Cardiac muscle cell (in vitro differentiated cells and primary cell): Measurements from ENCODE around the gene MYOF. TPM values are rescaled to one million over a fixed set of nuclear protein-coding genes. Genes with fewer than 3 reads are reported as not detected.

ENCODE experiments used
- DNase-seq, 2 donors: peaks; one replicate each; pipeline versions ENCODE4 v3.0.0 to v3.0.0-alpha.2; 2010 to 2017; ENCODE audit warnings: low read depth in 1 of 2, low spot score in 1 of 2
- H3K27ac ChIP-seq: fragments of 200-600 bp; sonication (generic); 2 replicates; pipeline ENCODE4 v1.5.1; 2016
- H3K27me3 ChIP-seq: fragments of 200-600 bp; sonication (generic); 2 replicates; pipeline ENCODE4 v1.6.0; 2016; ENCODE audit warnings: control low read depth
- H3K36me3 ChIP-seq: fragments of 200-600 bp; sonication (generic); 2 replicates; pipeline ENCODE4 v1.5.1; 2016; ENCODE audit warnings: control low read depth
- H3K4me1 ChIP-seq: fragments of 200-600 bp; sonication (generic); 2 replicates; pipeline ENCODE4 v1.8.1; 2017; ENCODE audit warnings: low read depth, mild to moderate bottlenecking, mixed run types
- H3K4me3 ChIP-seq: fragments of 200-600 bp; sonication (generic); 2 replicates; pipeline ENCODE4 v1.5.1; 2016; ENCODE audit warnings: mild to moderate bottlenecking
- H3K9me3 ChIP-seq: fragments of 200-600 bp; sonication (generic); 2 replicates; pipeline ENCODE4 v1.5.1; 2017; ENCODE audit warnings: low read depth, mild to moderate bottlenecking, control low read depth
- polyA plus RNA-seq: library from polyadenylated mRNA; unstranded; fragments of >200 nt; fragmentation: Nextera tagmentation; extraction: Ambion mirVana; gene quantifications from 2 replicates; pipeline ENCODE4 v1.2.1, GENCODE V29; 2016
- total RNA-seq: library from RNA; depleted of rRNA; stranded (reverse); fragments of >200 nt; gene quantifications from 2 replicates; pipeline ENCODE4 v1.2.3, GENCODE V29; 2016
- TF ChIP-seq, protein P1 (sequence below): IDR thresholded peaks from 2 replicates; pipeline ENCODE4 v1.5.1; 2012; ENCODE audit warnings: low read depth, mild to moderate bottlenecking, low read length

The MYOF gene
- total and polyA plus RNA-seq, 2 experiments from 2014 or later, result 13.4 to 22.4 TPM

DNA sequence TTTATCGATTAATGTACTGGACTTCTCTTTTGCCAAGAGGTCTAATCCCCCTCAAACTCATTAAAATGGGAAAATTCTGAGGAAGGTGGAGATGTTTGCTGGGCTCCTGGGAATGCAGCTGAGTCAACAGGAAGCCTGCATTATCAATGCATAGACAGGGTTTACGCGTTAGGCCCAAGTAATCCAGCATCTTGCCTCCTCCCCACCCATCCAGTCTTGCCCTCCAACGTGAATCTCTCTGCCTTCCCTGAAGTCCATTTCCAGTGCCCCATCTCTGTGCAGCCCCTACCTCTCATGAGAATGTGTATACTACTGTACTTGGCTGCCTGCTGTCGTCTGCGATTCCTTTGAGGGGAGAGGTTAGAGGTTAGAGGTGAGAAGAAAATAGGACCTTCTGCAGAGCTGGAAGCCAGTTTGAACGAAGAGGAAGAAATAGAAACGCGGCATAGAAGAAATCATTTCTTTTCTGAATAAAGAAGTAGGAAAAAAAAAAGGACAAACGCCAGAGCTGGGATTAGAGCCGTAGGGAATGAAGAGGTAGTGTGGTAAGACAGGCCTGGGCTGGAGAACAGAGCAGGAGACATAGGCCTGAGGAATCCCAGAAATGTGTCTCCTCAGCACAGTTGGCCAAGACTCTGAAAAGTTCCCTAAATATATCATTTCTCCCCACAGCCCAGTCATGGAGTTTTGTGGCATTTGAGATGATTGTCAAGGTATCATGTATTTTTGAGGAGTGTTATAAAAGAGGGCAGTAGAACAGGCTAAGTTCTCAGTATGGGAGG lies 75.6 kb downstream of the MYOF start:
- H3K27me3 ChIP-seq, result no peaks in the 10 kb centered on the region
- no peaks in the 10 kb centered on the region for H3K9me3 ChIP-seq
- peak overlapping the region; percentile 43 for H3K27ac ChIP-seq
- no peaks in the 10 kb centered on the region for H3K36me3 ChIP-seq
- peaks cover 16% of the 10 kb centered on the region for H3K4me1 ChIP-seq
- TF ChIP-seq, protein P1, sequence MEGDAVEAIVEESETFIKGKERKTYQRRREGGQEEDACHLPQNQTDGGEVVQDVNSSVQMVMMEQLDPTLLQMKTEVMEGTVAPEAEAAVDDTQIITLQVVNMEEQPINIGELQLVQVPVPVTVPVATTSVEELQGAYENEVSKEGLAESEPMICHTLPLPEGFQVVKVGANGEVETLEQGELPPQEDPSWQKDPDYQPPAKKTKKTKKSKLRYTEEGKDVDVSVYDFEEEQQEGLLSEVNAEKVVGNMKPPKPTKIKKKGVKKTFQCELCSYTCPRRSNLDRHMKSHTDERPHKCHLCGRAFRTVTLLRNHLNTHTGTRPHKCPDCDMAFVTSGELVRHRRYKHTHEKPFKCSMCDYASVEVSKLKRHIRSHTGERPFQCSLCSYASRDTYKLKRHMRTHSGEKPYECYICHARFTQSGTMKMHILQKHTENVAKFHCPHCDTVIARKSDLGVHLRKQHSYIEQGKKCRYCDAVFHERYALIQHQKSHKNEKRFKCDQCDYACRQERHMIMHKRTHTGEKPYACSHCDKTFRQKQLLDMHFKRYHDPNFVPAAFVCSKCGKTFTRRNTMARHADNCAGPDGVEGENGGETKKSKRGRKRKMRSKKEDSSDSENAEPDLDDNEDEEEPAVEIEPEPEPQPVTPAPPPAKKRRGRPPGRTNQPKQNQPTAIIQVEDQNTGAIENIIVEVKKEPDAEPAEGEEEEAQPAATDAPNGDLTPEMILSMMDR, result no peak
- no peak overlapping the region for H3K4me3 ChIP-seq
- peak in 1 of 2 donors; percentile 57 for DNase-seq

DNA sequence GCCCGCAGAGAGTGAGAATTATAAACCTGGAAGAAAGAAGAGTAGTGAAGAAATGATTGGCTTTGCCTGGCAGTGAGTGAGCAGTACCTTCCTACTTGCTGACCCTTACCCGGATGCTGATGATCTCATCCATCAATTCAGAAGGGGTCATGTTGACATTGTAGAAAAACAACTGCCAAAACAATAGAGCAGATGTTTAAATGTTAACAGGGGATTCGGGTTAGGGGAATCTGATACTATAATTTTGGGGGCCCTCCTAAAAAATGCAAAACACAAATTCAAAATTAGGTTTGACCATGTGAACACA lies 78.1 kb downstream of the MYOF start:
- TF ChIP-seq, protein P1, result no peak
- H3K4me1 ChIP-seq, result peaks cover 27% of the 10 kb centered on the region
- H3K4me3 ChIP-seq, result no peak overlapping the region
- H3K27ac ChIP-seq, result peak overlapping the region; percentile 88
- DNase-seq, result no peak
- no peaks in the 10 kb centered on the region for H3K9me3 ChIP-seq
- H3K36me3 ChIP-seq, result no peaks in the 10 kb centered on the region
- H3K27me3 ChIP-seq, result no peaks in the 10 kb centered on the region

DNA sequence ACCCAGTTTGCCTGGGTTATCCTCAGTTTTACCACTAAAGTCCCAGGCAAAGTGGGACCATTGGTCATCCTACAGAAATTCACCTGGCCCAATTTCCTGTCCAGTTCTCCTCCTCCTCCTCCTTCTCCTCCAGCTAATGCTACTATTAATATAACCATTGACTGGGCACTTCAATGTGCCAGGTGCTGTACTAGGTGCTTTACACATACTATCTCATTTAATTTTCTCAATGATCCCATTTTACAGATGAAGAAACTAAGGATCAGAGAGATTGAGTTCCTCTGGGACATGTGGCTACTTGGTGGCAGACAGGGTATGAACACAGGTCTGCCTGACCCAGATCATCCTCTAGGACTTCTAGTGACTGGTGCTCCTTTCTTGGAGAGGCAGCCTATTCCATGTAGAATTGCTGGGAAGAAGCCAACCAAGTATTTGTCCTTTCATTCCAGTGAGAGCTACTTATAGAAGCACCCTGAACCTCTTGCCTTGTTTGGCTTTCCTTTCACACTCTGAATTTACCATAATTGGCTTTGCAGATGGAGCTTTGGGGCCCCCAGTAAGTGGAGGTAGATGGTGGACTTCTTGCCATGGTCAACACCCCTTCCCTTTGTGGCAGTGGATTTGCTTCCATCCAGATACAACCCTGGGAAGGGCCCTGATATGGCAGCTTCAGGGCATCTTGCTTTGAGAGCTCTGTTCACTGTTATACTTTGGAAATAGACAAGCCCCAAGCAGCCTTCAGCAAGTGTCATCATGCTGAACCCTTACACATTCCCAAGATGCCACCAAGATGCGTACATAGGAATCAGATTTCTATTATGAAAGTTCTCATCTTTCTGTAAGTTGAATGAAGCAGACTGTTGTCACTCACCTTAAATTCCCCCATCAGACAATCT lies 78.7 kb downstream of the MYOF start:
- Histone ChIP-seq H3K36me3 (no peaks in the 10 kb centered on the region), H3K27me3 (no peaks in the 10 kb centered on the region), H3K27ac (peak overlapping the region; percentile 88), H3K4me3 (no peak overlapping the region), H3K4me1 (peaks cover 33% of the 10 kb centered on the region), H3K9me3 (no peaks in the 10 kb centered on the region)
- TF ChIP-seq, protein P1, result no peak
- no peak for DNase-seq

DNA sequence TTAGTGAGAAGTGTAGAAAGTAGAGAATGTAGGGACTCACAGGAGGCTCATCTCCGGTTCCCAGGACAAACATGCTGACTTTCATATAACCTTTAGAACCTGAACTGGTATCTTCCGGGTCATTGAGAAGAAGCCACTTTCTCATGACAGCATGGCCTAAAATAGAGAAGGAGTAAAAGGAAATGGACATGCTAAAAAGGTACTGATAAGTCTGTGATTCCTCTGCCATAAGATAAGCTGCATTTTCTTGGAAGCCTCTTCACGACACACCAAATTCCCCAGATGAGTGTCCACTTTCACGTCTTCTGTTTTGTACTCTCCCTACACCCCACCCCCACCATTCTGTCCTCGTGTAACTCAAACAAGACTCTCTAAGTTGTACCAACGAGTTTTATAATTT lies 79.9 kb downstream of the MYOF start:
- Histone ChIP-seq H3K4me3 (no peak overlapping the region), H3K4me1 (peaks cover 35% of the 10 kb centered on the region), H3K9me3 (no peaks in the 10 kb centered on the region), H3K36me3 (no peaks in the 10 kb centered on the region), H3K27ac (peak overlapping the region; percentile 88), H3K27me3 (no peaks in the 10 kb centered on the region)
- no peak for DNase-seq
- TF ChIP-seq, protein P1, result no peak

DNA sequence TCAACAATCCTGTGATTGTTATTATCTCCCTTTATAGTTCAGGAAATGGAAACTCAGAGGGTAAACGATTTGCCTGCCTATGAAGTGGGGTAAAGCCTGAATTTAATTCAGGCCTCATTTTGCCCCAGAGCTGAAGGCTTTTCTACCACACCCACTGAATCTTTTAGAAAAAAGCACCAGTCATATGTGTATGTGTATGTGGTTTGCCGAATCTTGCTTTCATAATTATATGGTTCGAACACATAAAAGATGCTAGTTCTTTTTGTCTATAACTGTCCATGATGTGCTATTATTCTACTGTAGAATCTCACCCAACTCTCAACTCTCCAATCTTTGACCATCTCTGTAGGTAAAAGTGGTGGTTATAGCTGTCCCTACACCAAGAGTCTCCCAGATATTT lies 83.6 kb downstream of the MYOF start:
- DNase-seq, result no peak
- H3K4me1 ChIP-seq, result peaks cover 35% of the 10 kb centered on the region
- no peaks in the 10 kb centered on the region for H3K27me3 ChIP-seq
- TF ChIP-seq, protein P1, result no peak
- no peak overlapping the region for H3K4me3 ChIP-seq
- H3K9me3 ChIP-seq, result no peaks in the 10 kb centered on the region
- no peaks in the 10 kb centered on the region for H3K36me3 ChIP-seq
- peak overlapping the region; percentile 49 for H3K27ac ChIP-seq
